ENCODE data around the gene TOX2. TPM values are rescaled to one million over a fixed set of nuclear protein-coding genes. Genes with fewer than 3 reads are reported as not detected.

TOX2 gene
- total RNA-seq, 1 donor from 2014 or later: 0.16 TPM

GRCh38 chr20:44115762-44116644, 201.4 kb downstream of the TOX2 start:
- H3K4me1 ChIP-seq (ENCODE audit: insufficient read depth, low read length): no peaks in the 10 kb centered on the region
- peak; percentile 83 for TF ChIP-seq EZH2 (IDR thresholded peaks at IDR 0.05; ENCODE audit: insufficient read depth, low read length)
- TF ChIP-seq, protein P1, sequence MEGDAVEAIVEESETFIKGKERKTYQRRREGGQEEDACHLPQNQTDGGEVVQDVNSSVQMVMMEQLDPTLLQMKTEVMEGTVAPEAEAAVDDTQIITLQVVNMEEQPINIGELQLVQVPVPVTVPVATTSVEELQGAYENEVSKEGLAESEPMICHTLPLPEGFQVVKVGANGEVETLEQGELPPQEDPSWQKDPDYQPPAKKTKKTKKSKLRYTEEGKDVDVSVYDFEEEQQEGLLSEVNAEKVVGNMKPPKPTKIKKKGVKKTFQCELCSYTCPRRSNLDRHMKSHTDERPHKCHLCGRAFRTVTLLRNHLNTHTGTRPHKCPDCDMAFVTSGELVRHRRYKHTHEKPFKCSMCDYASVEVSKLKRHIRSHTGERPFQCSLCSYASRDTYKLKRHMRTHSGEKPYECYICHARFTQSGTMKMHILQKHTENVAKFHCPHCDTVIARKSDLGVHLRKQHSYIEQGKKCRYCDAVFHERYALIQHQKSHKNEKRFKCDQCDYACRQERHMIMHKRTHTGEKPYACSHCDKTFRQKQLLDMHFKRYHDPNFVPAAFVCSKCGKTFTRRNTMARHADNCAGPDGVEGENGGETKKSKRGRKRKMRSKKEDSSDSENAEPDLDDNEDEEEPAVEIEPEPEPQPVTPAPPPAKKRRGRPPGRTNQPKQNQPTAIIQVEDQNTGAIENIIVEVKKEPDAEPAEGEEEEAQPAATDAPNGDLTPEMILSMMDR (IDR thresholded peaks at IDR 0.05; ENCODE audit: insufficient read depth, low read depth, low read length): no peak
- Mint-ChIP-seq H3K4me1 (ENCODE audit: low read depth, unreplicated experiment) (peaks cover 7% of the 10 kb centered on the region), H3K27me3 (ENCODE audit: low read depth, unreplicated experiment) (peaks cover 6% of the 10 kb centered on the region), H3K9me3 (ENCODE audit: unreplicated experiment) (peaks cover 3% of the 10 kb centered on the region), H3K36me3 (ENCODE audit: low read depth, unreplicated experiment) (peaks cover 7% of the 10 kb centered on the region), H3K4me3 (ENCODE audit: unreplicated experiment) (no peak overlapping the region), H3K27ac (ENCODE audit: unreplicated experiment) (no peak overlapping the region)
- peak overlapping the region; percentile 36 for H2AFZ ChIP-seq (ENCODE audit: low read depth, low read length)
- H3K79me2 ChIP-seq (ENCODE audit: insufficient read depth, low read length): no peaks in the 10 kb centered on the region
- no peaks in the 10 kb centered on the region for H3K9me3 ChIP-seq (ENCODE audit: insufficient read depth, low read depth, low read length)
- FAIRE-seq (no peak), DNase-seq (ENCODE audit: low read depth) (no peak)
- H3K4me2 ChIP-seq (ENCODE audit: low read length): no peak overlapping the region
- H3K36me3 ChIP-seq (ENCODE audit: insufficient read depth, low read length): no peaks in the 10 kb centered on the region
- H3K27ac ChIP-seq (ENCODE audit: low read depth, low read length): no peak overlapping the region
- H3K9ac ChIP-seq (ENCODE audit: low read length): no peak overlapping the region
- no peak overlapping the region for H3K4me3 ChIP-seq (ENCODE audit: insufficient read depth, low read depth, low read length)
- H4K20me1 ChIP-seq (ENCODE audit: insufficient read depth, low read length): no peaks in the 10 kb centered on the region
- no peaks in the 10 kb centered on the region for H3K27me3 ChIP-seq (ENCODE audit: insufficient read depth, low read length)

DNA sequence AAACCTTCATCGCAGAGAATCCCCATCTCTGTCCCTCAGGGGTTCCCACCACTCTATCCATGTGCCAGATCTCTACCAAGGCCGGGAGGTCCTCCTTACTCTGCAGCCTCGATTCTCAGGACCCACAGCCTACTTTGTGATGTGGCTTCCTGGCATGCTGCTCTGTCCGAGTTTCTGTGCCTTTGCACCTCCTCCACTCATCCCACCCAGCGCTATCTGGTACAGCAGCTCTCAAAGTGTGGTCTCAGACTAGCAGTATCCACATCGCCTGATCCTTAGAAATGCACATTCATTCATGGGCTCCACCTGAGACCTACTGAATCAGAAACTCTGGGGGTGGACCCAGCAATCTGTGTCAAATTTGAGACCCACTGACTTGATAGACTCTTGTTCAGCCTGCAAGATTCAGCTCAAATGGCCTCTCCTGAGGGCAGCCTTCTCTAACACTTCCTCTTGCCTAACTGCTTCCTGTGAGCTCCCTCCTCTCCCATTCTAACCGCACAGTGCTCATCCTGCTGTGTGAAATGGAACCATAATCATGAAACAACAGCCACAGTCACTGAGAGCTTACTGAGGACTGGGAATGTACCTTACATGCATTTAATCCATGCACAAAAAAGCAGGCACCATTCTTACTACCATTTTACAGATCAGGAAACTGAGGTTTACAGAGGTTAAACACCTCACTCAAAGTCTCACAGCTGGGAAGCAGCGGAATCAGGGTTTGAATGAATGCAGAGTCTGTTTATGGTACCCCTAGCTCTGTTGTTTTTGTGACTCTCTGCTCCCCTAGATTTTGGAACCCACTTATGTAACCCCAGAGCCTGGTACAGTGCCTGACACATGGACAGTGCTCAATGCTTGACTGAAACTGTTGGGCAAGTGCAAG, 202.9 kb downstream of the TOX2 start:
- DNase-seq (ENCODE audit: low read depth): no peak
- no peak for FAIRE-seq
- Histone ChIP-seq H3K4me2 (ENCODE audit: low read length) (no peak overlapping the region), H3K4me3 (ENCODE audit: insufficient read depth, low read depth, low read length) (no peak overlapping the region), H3K79me2 (ENCODE audit: insufficient read depth, low read length) (no peaks in the 10 kb centered on the region), H4K20me1 (ENCODE audit: insufficient read depth, low read length) (no peaks in the 10 kb centered on the region), H3K27ac (ENCODE audit: low read depth, low read length) (no peak overlapping the region), H3K9me3 (ENCODE audit: insufficient read depth, low read depth, low read length) (no peaks in the 10 kb centered on the region), H3K9ac (ENCODE audit: low read length) (no peak overlapping the region), H3K36me3 (ENCODE audit: insufficient read depth, low read length) (no peaks in the 10 kb centered on the region), H3K4me1 (ENCODE audit: insufficient read depth, low read length) (no peaks in the 10 kb centered on the region), H2AFZ (ENCODE audit: low read depth, low read length) (no peak overlapping the region), H3K27me3 (ENCODE audit: insufficient read depth, low read length) (peaks cover 1% of the 10 kb centered on the region)
- Mint-ChIP-seq H3K27me3 (ENCODE audit: low read depth, unreplicated experiment) (peaks cover 6% of the 10 kb centered on the region), H3K4me1 (ENCODE audit: low read depth, unreplicated experiment) (peaks cover 4% of the 10 kb centered on the region), H3K9me3 (ENCODE audit: unreplicated experiment) (peaks cover 3% of the 10 kb centered on the region), H3K36me3 (ENCODE audit: low read depth, unreplicated experiment) (peaks cover 9% of the 10 kb centered on the region), H3K27ac (ENCODE audit: unreplicated experiment) (no peak overlapping the region), H3K4me3 (ENCODE audit: unreplicated experiment) (no peak overlapping the region)
- no peak for TF ChIP-seq EZH2 (IDR thresholded peaks at IDR 0.05; ENCODE audit: insufficient read depth, low read length)
- TF ChIP-seq, protein P1 (IDR thresholded peaks at IDR 0.05; ENCODE audit: insufficient read depth, low read depth, low read length): no peak
